ENCODE results near the gene GREB1.

The GREB1 gene

GRCh38 chr2:11537951-11538350 lies 4.1 kb downstream of the GREB1 start:
- no peak for DNase-seq (ENCODE audit: low read depth, low spot score)

GRCh38 chr2:11539317-11540147 lies 5.7 kb downstream of the GREB1 start:
- no peak for DNase-seq (ENCODE audit: low read depth, low spot score)

- DNase-seq (ENCODE audit: low read depth, low spot score), result no peak
Observed at GRCh38 chr2:11540148-11540995, 6.5 kb downstream of the GREB1 start.

GRCh38 chr2:11540996-11541692 lies 7.3 kb downstream of the GREB1 start:
- no peak for DNase-seq (ENCODE audit: low read depth, low spot score)

GRCh38 chr2:11541693-11542274 lies 7.9 kb downstream of the GREB1 start:
- DNase-seq (ENCODE audit: low read depth, low spot score), result no peak

GRCh38 chr2:11542275-11542819 lies 8.5 kb downstream of the GREB1 start:
- DNase-seq (ENCODE audit: low read depth, low spot score), result no peak

GRCh38 chr2:11543337-11544216 lies 9.7 kb downstream of the GREB1 start:
- DNase-seq (ENCODE audit: low read depth, low spot score), result no peak

GRCh38 chr2:11546072-11546471 lies 12.2 kb downstream of the GREB1 start:
- no peak for DNase-seq (ENCODE audit: low read depth, low spot score)

- DNase-seq (ENCODE audit: low read depth, low spot score), result no peak
Observed at GRCh38 chr2:11547912-11548497, 14.2 kb downstream of the GREB1 start.

- no peak for DNase-seq (ENCODE audit: low read depth, low spot score)
Observed at GRCh38 chr2:11550302-11550701, 16.5 kb downstream of the GREB1 start.

- DNase-seq (ENCODE audit: low read depth, low spot score), result no peak
Observed at GRCh38 chr2:11550901-11551568, 17.2 kb downstream of the GREB1 start.

GRCh38 chr2:11551569-11552259 lies 17.9 kb downstream of the GREB1 start:
- DNase-seq (ENCODE audit: low read depth, low spot score), result no peak

GRCh38 chr2:11552260-11552638 lies 18.4 kb downstream of the GREB1 start:
- no peak for DNase-seq (ENCODE audit: low read depth, low spot score)

- no peak for DNase-seq (ENCODE audit: low read depth, low spot score)
Observed at GRCh38 chr2:11553661-11554398, 20.0 kb downstream of the GREB1 start.

- no peak for DNase-seq (ENCODE audit: low read depth, low spot score)
Observed at GRCh38 chr2:11554399-11554716, 20.5 kb downstream of the GREB1 start.

GRCh38 chr2:11556101-11556806 lies 22.4 kb downstream of the GREB1 start:
- DNase-seq (ENCODE audit: low read depth, low spot score), result no peak

GRCh38 chr2:11558214-11558886 lies 24.5 kb downstream of the GREB1 start:
- no peak for DNase-seq (ENCODE audit: low read depth, low spot score)

All from activated naive CD8-positive, alpha-beta T cell treated with anti-CD3 and anti-CD28 coated beads, Interleukin-2, amount 50 U/mL, for 16 hours (primary cell).